CD4-positive, alpha-beta memory T cell (primary cell): Measurements from ENCODE around the gene SPTY2D1. TPM values are rescaled to one million over a fixed set of nuclear protein-coding genes. Genes with fewer than 3 reads are reported as not detected.

Experiments
- CTCF ChIA-PET: fragments of 350-600 bp; sonication (Branson Sonifier 250); formaldehyde crosslinking; loops from one replicate; lab custom pipeline; 2021; ENCODE audit warnings: inconsistent platforms; ENCODE audit not compliant: partially characterized antibody; lab: Charles Lee
- POLR2A ChIA-PET: fragments of 350-600 bp; sonication (Branson Sonifier 250); formaldehyde crosslinking; loops from one replicate; lab custom pipeline; 2021; ENCODE audit not compliant: partially characterized antibody; lab: Charles Lee
- DNase-seq, 5 donors: peaks; one replicate each; pipeline versions ENCODE4 v3.0.0 to v3.0.0-alpha.2; 2020 to 2022; ENCODE audit warnings: mixed read lengths in 1 of 5
- H3K27ac ChIP-seq: one replicate; pipeline ENCODE4 v1.7.0; 2013; ENCODE audit warnings: low read depth, low read length
- H3K27me3 ChIP-seq: 2 replicates; pipeline ENCODE4 v1.7.0; 2013; ENCODE audit warnings: mild to moderate bottlenecking, low read length, moderate library complexity; ENCODE audit not compliant: insufficient read depth
- H3K36me3 ChIP-seq: 2 replicates; pipeline ENCODE4 v1.7.0; 2013; ENCODE audit warnings: mild to moderate bottlenecking, low read length, moderate library complexity; ENCODE audit not compliant: insufficient read depth
- H3K4me1 ChIP-seq: 2 replicates; pipeline ENCODE4 v1.7.0; 2013; ENCODE audit warnings: mild to moderate bottlenecking, low read length, moderate library complexity; ENCODE audit not compliant: insufficient read depth
- H3K4me3 ChIP-seq, 2 donors: one replicate each; pipeline ENCODE4 v1.7.0; 2013; ENCODE audit warnings: low read length in 2 of 2, mild to moderate bottlenecking in 1 of 2
- H3K9me3 ChIP-seq, 2 donors: one replicate each; pipeline ENCODE4 v1.7.0; 2013; ENCODE audit warnings: low read length in 2 of 2, control low read depth in 1 of 2; ENCODE audit not compliant: control insufficient read depth in 1 of 2
- H3K27ac Mint-ChIP-seq, 7 donors: one replicate each; pipeline ENCODE4 v1.8.0; 2020 to 2021; ENCODE audit warnings: mixed read lengths in 7 of 7, mild to moderate bottlenecking in 6 of 7, inconsistent platforms in 3 of 7, moderate library complexity in 3 of 7
- H3K27me3 Mint-ChIP-seq, 2 donors: one replicate each; pipeline ENCODE4 v1.8.0; 2020 to 2021; ENCODE audit warnings: mixed read lengths in 2 of 2
- H3K36me3 Mint-ChIP-seq, 2 donors: one replicate each; pipeline ENCODE4 v1.8.0; 2020 to 2021; ENCODE audit warnings: mixed read lengths in 2 of 2, inconsistent platforms in 1 of 2, mild to moderate bottlenecking in 1 of 2
- H3K4me1 Mint-ChIP-seq, 4 donors: one replicate each; pipeline ENCODE4 v1.8.0; 2020 to 2021; ENCODE audit warnings: mixed read lengths in 4 of 4, mild to moderate bottlenecking in 1 of 4
- H3K4me3 Mint-ChIP-seq, 8 donors: one replicate each; pipeline ENCODE4 v1.8.0; 2020 to 2021; ENCODE audit warnings: mixed read lengths in 8 of 8, mild to moderate bottlenecking in 7 of 8, moderate library complexity in 6 of 8, inconsistent platforms in 3 of 8
- H3K9me3 Mint-ChIP-seq, 8 donors: one replicate each; pipeline ENCODE4 v1.8.0; 2020 to 2021; ENCODE audit warnings: mixed read lengths in 8 of 8, mild to moderate bottlenecking in 5 of 8, inconsistent platforms in 3 of 8, moderate library complexity in 1 of 8
- intact Hi-C: fragments of 100-400 bp; cut with micrococcal nuclease; formaldehyde crosslinking; loops from one replicate; pipeline ENCODE4 v1.15.1; 2023
- polyA plus RNA-seq, 2 donors: library from polyadenylated mRNA; unstranded; fragments of 300-500 nt; fragmentation: Illumina TruSeq; gene quantifications; one replicate each; pipeline ENCODE4 v1.2.3, GENCODE V29; 2021
- total RNA-seq, 2 experiments: library from RNA; stranded (reverse); gene quantifications; one replicate each; pipeline ENCODE4 v1.2.3, GENCODE V29; 2021

SPTY2D1 gene
- total and polyA plus RNA-seq, 4 experiments from 2014 or later, result 5.1 to 25.2 (median 17.8) TPM

DNA sequence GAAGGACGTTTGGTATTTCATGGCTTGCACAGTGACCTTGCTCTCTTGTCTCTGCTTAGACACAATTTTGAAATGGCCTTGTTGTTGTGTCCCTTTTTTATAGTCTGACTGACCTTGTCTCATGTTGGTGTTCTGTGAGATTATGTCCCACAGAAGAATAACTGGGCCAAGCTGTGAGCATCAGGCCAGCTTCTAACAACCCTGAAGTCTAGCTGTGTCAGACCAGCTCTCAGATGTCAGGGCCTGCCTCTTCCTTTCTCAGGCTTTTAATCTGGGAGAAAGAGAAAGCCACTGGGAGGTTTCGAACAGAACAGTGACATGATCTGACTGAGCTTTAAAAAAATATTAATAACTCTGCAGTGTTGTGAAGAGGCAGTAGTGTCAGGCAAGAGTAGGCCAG lies 43.6 kb downstream of the SPTY2D1 start:
- H3K27me3 Mint-ChIP-seq, result no peaks in the 10 kb centered on the region
- ChIA-PET CTCF (interaction anchor here (0.7 to 2.0 kb wide), 7 partner anchors 11 to 141 kb away, joined by 3 to 7 read pairs (median 3); partner anchors contain the start of gene SPTY2D1), POLR2A (interaction anchor here (1.0 to 2.8 kb wide), 4 partner anchors 12 to 269 kb away, joined by 3 to 14 read pairs (median 8); partner anchors contain the start of genes HPS5, SPTY2D1 and TSG101)
- peak overlapping the region in 4 of 8 donors; percentile 2 to 54 (median 31) for H3K4me3 Mint-ChIP-seq
- peaks cover 0 to 13% (median 9%) of the 10 kb centered on the region in 4 donors for H3K4me1 Mint-ChIP-seq
- no peaks in the 10 kb centered on the region for H3K36me3 Mint-ChIP-seq
- H3K36me3 ChIP-seq, result no peaks in the 10 kb centered on the region
- H3K9me3 Mint-ChIP-seq, result no peaks in the 10 kb centered on the region
- no peaks in the 10 kb centered on the region for H3K27me3 ChIP-seq
- DNase-seq, result peak in 1 of 5 donors; percentile 5
- intact Hi-C loops, result no loop called here
- H3K4me3 ChIP-seq, result no peak overlapping the region
- H3K27ac Mint-ChIP-seq, result no peak overlapping the region
- peaks cover 48% of the 10 kb centered on the region for H3K4me1 ChIP-seq
- peak overlapping the region; percentile 91 for H3K27ac ChIP-seq
- no peaks in the 10 kb centered on the region for H3K9me3 ChIP-seq

DNA sequence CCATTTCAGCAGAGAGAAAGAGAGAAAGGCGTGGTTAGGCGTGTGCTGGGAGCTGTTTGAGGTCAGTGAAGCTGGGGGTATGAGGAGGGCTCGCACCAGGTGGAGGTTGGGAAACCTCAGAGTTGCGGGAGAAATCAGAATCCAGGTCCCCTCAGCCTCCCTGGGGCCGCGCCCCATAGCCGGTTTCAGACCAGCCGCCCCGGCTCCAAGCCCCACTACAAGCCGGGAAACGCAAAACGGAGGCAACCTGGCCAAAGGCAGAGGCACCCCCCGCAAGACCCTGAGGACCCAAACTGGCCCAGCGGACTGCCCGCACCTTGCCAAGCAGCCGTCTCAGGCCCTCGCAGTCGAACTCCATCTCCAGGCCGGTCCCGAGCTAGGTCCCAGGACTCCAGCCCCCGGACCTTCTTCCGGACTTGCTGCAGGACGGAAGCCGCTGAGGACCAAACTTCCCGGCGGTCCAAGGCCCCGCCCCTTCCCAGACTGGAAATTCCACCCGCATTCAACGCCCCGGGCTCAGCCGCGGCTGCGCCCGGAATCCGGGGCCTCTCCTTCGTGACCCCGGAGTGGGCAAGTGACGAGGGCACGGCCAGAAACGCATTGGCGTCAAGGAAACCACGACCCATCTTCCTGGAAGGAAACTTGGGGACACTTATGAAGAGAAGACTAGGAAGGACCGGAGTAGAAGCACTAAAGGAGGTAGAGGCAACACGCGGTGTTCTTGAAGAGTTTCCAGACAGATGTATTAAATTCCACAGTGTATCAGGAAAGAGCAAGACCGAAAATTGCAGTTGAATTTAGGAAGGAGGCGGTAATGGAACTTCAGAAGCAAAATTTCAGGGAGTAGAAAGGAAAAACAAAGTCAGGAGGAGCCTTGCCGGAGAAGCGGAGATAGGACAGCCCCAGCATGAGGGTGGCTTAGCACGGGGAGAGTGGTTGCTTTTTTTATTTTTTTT lies 45.6 kb downstream of the SPTY2D1 start, which contains the start of gene UEVLD:
TSS of gene UEVLD (minus strand) at position 438 of the 956 bp plus-strand sequence. CDS start at position 358, 80 bp downstream.
- Histone ChIP-seq H3K4me1 (peaks cover 48% of the 10 kb centered on the region), H3K9me3 (no peaks in the 10 kb centered on the region), H3K27ac (peak within 1 kb of the TSS; percentile 91), H3K4me3 (peak within 1 kb of the TSS; percentile 8 to 56), H3K27me3 (no peaks in the 10 kb centered on the region), H3K36me3 (no peaks in the 10 kb centered on the region)
- Mint-ChIP-seq H3K4me3 (no peak within 1 kb of the TSS), H3K36me3 (no peaks in the 10 kb centered on the region), H3K9me3 (no peaks in the 10 kb centered on the region), H3K4me1 (peaks cover 0 to 13% (median 11%) of the 10 kb centered on the region in 4 donors), H3K27ac (no peak within 1 kb of the TSS), H3K27me3 (no peaks in the 10 kb centered on the region)
- ChIA-PET POLR2A (interaction anchor here (0.7 to 2.8 kb wide), 6 partner anchors 30 to 1236 kb away, joined by 3 to 29 read pairs (median 15); partner anchors contain the start of genes GTF2H1, HPS5, SPTY2D1 and TSG101), CTCF (interaction anchor here (0.8 to 2.0 kb wide), 6 partner anchors 13 to 139 kb away, joined by 3 to 7 read pairs (median 3); partner anchors contain the start of gene SPTY2D1)
- intact Hi-C loops, result loop anchor here (1.0 to 5.0 kb wide), 5 partner anchors 46 to 132 kb away; partner anchors contain the start of genes SPTY2D1, TMEM86A and TSG101
- peak; percentile 45 to 72 (median 48) for DNase-seq

- H3K4me3 ChIP-seq, result no peak overlapping the region
- intact Hi-C loops, result no loop called here
- no peaks in the 10 kb centered on the region for H3K9me3 ChIP-seq
- Mint-ChIP-seq H3K36me3 (peaks cover 3 to 6% of the 10 kb centered on the region in 2 donors), H3K4me3 (no peak overlapping the region), H3K9me3 (no peaks in the 10 kb centered on the region), H3K4me1 (peaks cover 12 to 25% (median 19%) of the 10 kb centered on the region in 4 donors), H3K27me3 (no peaks in the 10 kb centered on the region), H3K27ac (peak overlapping the region in 5 of 7 donors; percentile 14 to 83 (median 48))
- H3K27ac ChIP-seq, result no peak overlapping the region
- ChIA-PET CTCF (interaction anchor here (0.5 to 0.8 kb wide), 2 partner anchors 49 to 140 kb away, joined by 4 to 5 read pairs; no protein-coding TSS in a partner anchor), POLR2A (no interaction called here)
- H3K27me3 ChIP-seq, result no peaks in the 10 kb centered on the region
- H3K36me3 ChIP-seq, result no peaks in the 10 kb centered on the region
- no peak for DNase-seq
- peaks cover 28% of the 10 kb centered on the region for H3K4me1 ChIP-seq
Observed at GRCh38 chr11:18581825-18582224, 52.3 kb downstream of the SPTY2D1 start.

- Histone ChIP-seq H3K36me3 (no peaks in the 10 kb centered on the region), H3K9me3 (no peaks in the 10 kb centered on the region), H3K27me3 (no peaks in the 10 kb centered on the region), H3K4me1 (peaks cover 23% of the 10 kb centered on the region), H3K4me3 (no peak overlapping the region), H3K27ac (no peak overlapping the region)
- no peak for DNase-seq
- H3K27me3 Mint-ChIP-seq, result no peaks in the 10 kb centered on the region
- intact Hi-C loops, result no loop called here
- peaks cover 15 to 32% (median 25%) of the 10 kb centered on the region in 4 donors for H3K4me1 Mint-ChIP-seq
- no peak overlapping the region for H3K4me3 Mint-ChIP-seq
- ChIA-PET CTCF (interaction anchor here (1.3 to 2.9 kb wide), 6 partner anchors 16 to 184 kb away, joined by 4 to 13 read pairs (median 6); no protein-coding TSS in a partner anchor), POLR2A (interaction anchor here (2.2 kb wide), 1 partner anchor 54 kb away, joined by 10 read pairs; the partner anchor contains the start of gene SPTY2D1)
- peaks cover 3 to 9% of the 10 kb centered on the region in 2 donors for H3K36me3 Mint-ChIP-seq
- H3K27ac Mint-ChIP-seq, result peak overlapping the region in 1 of 7 donors; percentile 75
- H3K9me3 Mint-ChIP-seq, result no peaks in the 10 kb centered on the region
Observed at GRCh38 chr11:18580113-18580766, 53.9 kb downstream of the SPTY2D1 start.

GRCh38 chr11:18578975-18579598 lies 55.1 kb downstream of the SPTY2D1 start:
- Histone ChIP-seq H3K4me3 (peak overlapping the region in 1 of 2 donors; percentile 33), H3K9me3 (no peaks in the 10 kb centered on the region), H3K27ac (no peak overlapping the region), H3K27me3 (no peaks in the 10 kb centered on the region), H3K4me1 (peaks cover 23% of the 10 kb centered on the region), H3K36me3 (no peaks in the 10 kb centered on the region)
- intact Hi-C loops, result no loop called here
- Mint-ChIP-seq H3K4me3 (peak overlapping the region; percentile 66 to 88 (median 81)), H3K4me1 (peaks cover 17 to 38% (median 25%) of the 10 kb centered on the region in 4 donors), H3K27me3 (no peaks in the 10 kb centered on the region), H3K36me3 (peaks cover 3 to 12% of the 10 kb centered on the region in 2 donors), H3K27ac (peak overlapping the region; percentile 82 to 94 (median 89)), H3K9me3 (no peaks in the 10 kb centered on the region)
- POLR2A ChIA-PET, result interaction anchor here (1.0 to 2.3 kb wide), 4 partner anchors 8 to 55 kb away, joined by 3 to 10 read pairs (median 6); partner anchors contain the start of genes SPTY2D1 and TSG101
- CTCF ChIA-PET, result interaction anchor here (1.0 to 2.9 kb wide), 10 partner anchors 11 to 185 kb away, joined by 3 to 13 read pairs (median 5); no protein-coding TSS in a partner anchor
- DNase-seq, result peak in 3 of 5 donors; percentile 22 to 54 (median 27)

DNA sequence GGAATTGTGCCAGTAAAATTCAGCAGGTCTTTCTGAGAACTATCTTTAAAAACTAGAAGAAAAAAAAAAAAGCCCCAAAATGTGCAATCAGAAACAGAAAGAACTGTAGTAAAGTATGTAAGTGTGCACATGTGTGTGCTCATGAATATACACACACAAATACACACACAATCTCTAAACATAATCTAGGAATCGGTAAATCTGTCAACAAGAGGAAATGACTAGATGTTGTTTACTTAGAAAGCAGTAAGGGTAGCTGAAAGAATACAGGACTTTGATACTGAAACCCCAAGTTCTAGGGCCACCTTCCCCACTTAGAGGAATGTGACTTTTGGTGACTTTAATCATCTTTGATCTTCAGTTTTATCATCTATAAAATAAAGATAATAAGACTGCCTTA lies 58.8 kb downstream of the SPTY2D1 start:
- CTCF ChIA-PET, result no interaction called here

More for the DNA sequence above, 58.8 kb downstream of the SPTY2D1 start:
- POLR2A ChIA-PET, result interaction anchor here (1.5 to 1.8 kb wide), 2 partner anchors 12 to 49 kb away, joined by 3 to 4 read pairs; partner anchors contain the start of gene TSG101
- H3K27ac Mint-ChIP-seq, result peak overlapping the region in 5 of 7 donors; percentile 7 to 74 (median 48)
- H3K36me3 Mint-ChIP-seq, result peaks cover 17 to 26% of the 10 kb centered on the region in 2 donors
- Histone ChIP-seq H3K9me3 (no peaks in the 10 kb centered on the region), H3K27ac (no peak overlapping the region), H3K36me3 (no peaks in the 10 kb centered on the region), H3K4me1 (peaks cover 21% of the 10 kb centered on the region), H3K27me3 (no peaks in the 10 kb centered on the region), H3K4me3 (no peak overlapping the region)
- H3K4me1 Mint-ChIP-seq, result peaks cover 15 to 34% (median 22%) of the 10 kb centered on the region in 4 donors
- H3K27me3 Mint-ChIP-seq, result no peaks in the 10 kb centered on the region
- no peaks in the 10 kb centered on the region for H3K9me3 Mint-ChIP-seq
- intact Hi-C loops, result no loop called here
- DNase-seq, result no peak
- H3K4me3 Mint-ChIP-seq, result no peak overlapping the region
